Upper lobe of left lung (tissue), 6 donors: ENCODE data around the gene ZFHX3. TPM values are rescaled to one million over a fixed set of nuclear protein-coding genes. Genes with fewer than 3 reads are reported as not detected.

ENCODE experiments used
- ATAC-seq, 2 donors: fragments of 200-7000 bp; cut with Tn5 transposase; one replicate each; pipeline ENCODE4 v1.9.1; 2022; ENCODE audit warnings: mild to moderate bottlenecking in 2 of 2, moderate library complexity in 2 of 2; ENCODE audit not compliant: low FRiP score in 2 of 2
- DNase-seq, 2 donors: peaks; one replicate each; pipeline ENCODE4 v3.0.0-alpha.2; 2019 to 2020
- H3K27ac ChIP-seq, 4 donors: fragments of 200-600 bp; sonication (generic); one replicate each; pipeline ENCODE4 v1.5.1; 2016 to 2019
- H3K27me3 ChIP-seq, 4 donors: fragments of 200-600 bp; sonication (generic); one replicate each; pipeline ENCODE4 v1.5.1; 2017 to 2019
- H3K36me3 ChIP-seq, 4 donors: fragments of 200-600 bp; sonication (generic); one replicate each; pipeline ENCODE4 v1.5.1; 2016 to 2019
- H3K4me1 ChIP-seq, 4 donors: fragments of 200-600 bp; sonication (generic); one replicate each; pipeline ENCODE4 v1.5.1; 2018 to 2019
- H3K4me3 ChIP-seq, 4 donors: fragments of 200-600 bp; sonication (generic); one replicate each; pipeline ENCODE4 v1.5.1; 2017 to 2019; ENCODE audit warnings: mild to moderate bottlenecking in 2 of 4, moderate library complexity in 1 of 4
- H3K9me3 ChIP-seq, 4 donors: fragments of 200-600 bp; sonication (generic); one replicate each; pipeline ENCODE4 v1.5.1; 2018 to 2019
- EP300 ChIP-seq, 4 donors: sonication (generic); formaldehyde crosslinking; IDR thresholded peaks; one replicate each; pipeline ENCODE4 v1.5.1; 2017; ENCODE audit warnings: antibody characterized with exemption in 4 of 4, control low read depth in 2 of 4
- POLR2A ChIP-seq, 4 donors: fragments of 450-650 bp; IDR thresholded peaks; one replicate each; pipeline ENCODE4 v1.5.1; 2016 to 2017; ENCODE audit warnings: antibody characterized with exemption in 4 of 4, mild to moderate bottlenecking in 2 of 4
- POLR2AphosphoS5 ChIP-seq, 2 donors: sonication (generic); formaldehyde crosslinking; IDR thresholded peaks; one replicate each; pipeline ENCODE4 v1.5.1; 2017; ENCODE audit warnings: antibody characterized with exemption in 2 of 2
- WGBS, 2 donors: methylation state at CpG; one replicate each; pipeline ENCODE4 v1.1.5; 2017 to 2018; 5-methylcytosine and 5-hydroxymethylcytosine counted together
- total RNA-seq, 6 donors: library from RNA; depleted of rRNA in 4 of 6; stranded (reverse); fragments of >200 nt in 4 of 6; gene quantifications; one replicate each; pipeline versions ENCODE4 v1.1.0 to v1.2.1, GENCODE V29; 2016 to 2021
- TF ChIP-seq, protein P1 (sequence below), 6 experiments: fragments of 450-650 bp in 4 of 6; fragments of 200-600 bp in 2 of 6; sonication (generic) in 2 of 6; IDR thresholded peaks; one replicate each; pipeline ENCODE4 v1.5.1; 2016 to 2019; ENCODE audit warnings: antibody characterized with exemption in 6 of 6
- donor health status: DM: no; HTN: no; CAD: no; lungs with moderate emphysema.
- donor health status: DM: no; HTN: yes; CAD: no; lungs with severe emphysema.

The ZFHX3 gene
- total RNA-seq, 6 donors from 2014 or later: 22.4 to 40.3 (median 27.0) TPM

DNA sequence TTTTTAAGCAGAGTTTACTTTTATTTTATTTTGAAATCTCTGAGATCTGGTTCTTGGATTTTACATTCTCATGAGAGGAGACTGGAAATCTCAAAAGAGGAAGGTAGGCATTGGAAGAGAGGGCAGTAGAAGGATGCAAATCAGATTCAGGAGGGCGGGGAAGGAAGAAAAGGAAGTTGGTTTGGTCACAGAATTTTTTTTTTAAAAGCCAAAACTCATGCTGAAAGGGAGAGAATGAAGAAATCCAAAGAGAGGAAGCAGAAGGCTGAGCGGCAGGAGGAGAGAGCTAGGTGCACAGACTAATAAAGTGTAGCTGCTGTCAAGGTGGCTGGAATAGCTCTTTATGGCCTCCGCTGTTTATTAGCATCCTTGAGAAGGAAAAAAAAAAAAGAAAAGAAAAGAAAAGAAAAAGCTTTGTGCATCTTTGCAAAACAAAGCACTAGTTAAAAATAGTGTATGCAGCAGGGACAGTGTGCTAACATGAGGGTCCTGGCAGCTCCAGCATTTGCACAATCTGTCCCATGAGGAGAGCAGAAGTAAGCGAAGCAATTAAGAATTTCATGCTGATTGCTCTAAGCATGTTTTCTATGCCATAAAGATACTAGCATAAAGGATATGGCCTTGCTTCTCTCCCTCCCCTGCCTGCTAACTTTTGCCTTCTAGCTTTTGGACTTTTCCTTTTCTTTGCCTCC lies 194.2 kb downstream of the ZFHX3 start:
- peak in 1 of 2 donors; percentile 52 for ATAC-seq
- Histone ChIP-seq H3K4me3 (no peak overlapping the region), H3K27ac (no peak overlapping the region), H3K27me3 (no peaks in the 10 kb centered on the region), H3K4me1 (peaks cover 8 to 18% (median 15%) of the 10 kb centered on the region in 4 donors), H3K36me3 (no peaks in the 10 kb centered on the region), H3K9me3 (no peaks in the 10 kb centered on the region)
- TF ChIP-seq POLR2A (IDR thresholded peaks at IDR 0.05): no peak
- no peak for TF ChIP-seq POLR2AphosphoS5 (IDR thresholded peaks at IDR 0.05)
- TF ChIP-seq EP300 (IDR thresholded peaks at IDR 0.05): no peak
- TF ChIP-seq, protein P1, sequence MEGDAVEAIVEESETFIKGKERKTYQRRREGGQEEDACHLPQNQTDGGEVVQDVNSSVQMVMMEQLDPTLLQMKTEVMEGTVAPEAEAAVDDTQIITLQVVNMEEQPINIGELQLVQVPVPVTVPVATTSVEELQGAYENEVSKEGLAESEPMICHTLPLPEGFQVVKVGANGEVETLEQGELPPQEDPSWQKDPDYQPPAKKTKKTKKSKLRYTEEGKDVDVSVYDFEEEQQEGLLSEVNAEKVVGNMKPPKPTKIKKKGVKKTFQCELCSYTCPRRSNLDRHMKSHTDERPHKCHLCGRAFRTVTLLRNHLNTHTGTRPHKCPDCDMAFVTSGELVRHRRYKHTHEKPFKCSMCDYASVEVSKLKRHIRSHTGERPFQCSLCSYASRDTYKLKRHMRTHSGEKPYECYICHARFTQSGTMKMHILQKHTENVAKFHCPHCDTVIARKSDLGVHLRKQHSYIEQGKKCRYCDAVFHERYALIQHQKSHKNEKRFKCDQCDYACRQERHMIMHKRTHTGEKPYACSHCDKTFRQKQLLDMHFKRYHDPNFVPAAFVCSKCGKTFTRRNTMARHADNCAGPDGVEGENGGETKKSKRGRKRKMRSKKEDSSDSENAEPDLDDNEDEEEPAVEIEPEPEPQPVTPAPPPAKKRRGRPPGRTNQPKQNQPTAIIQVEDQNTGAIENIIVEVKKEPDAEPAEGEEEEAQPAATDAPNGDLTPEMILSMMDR (IDR thresholded peaks at IDR 0.05): no peak
- WGBS, 2 donors: 59 to 68% methylated on average over 4 of the region's 4 CpGs
- DNase-seq: no peak

DNA sequence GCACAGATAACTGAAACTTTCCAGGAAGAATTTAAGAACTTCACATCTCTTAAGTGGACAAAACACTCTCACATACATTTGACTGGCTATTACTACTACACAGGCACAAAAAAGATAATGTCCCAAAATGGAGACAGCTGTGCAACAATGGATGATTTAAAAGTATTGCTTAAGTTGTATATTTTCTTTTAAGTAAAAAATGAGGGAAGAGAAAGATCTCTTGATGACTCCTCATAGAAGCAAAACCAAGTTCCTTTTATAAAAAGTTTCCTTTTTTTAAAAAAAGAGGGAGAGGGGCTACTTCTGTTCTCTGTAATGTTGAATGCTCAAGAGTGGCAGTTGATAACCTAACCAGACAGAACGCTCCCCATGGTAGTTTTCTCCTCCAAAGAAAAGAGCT lies 195.5 kb downstream of the ZFHX3 start:
- Histone ChIP-seq H3K4me3 (no peak overlapping the region), H3K27ac (no peak overlapping the region), H3K9me3 (no peaks in the 10 kb centered on the region), H3K27me3 (no peaks in the 10 kb centered on the region), H3K36me3 (no peaks in the 10 kb centered on the region), H3K4me1 (peaks cover 13 to 27% (median 21%) of the 10 kb centered on the region in 4 donors)
- 94 to 97% methylated on average over 1 of the region's 1 CpG for WGBS, 2 donors
- ATAC-seq (no peak), DNase-seq (no peak)
- TF ChIP-seq EP300 (IDR thresholded peaks at IDR 0.05) (no peak), POLR2AphosphoS5 (IDR thresholded peaks at IDR 0.05) (no peak)
- TF ChIP-seq, protein P1 (IDR thresholded peaks at IDR 0.05): no peak

DNA sequence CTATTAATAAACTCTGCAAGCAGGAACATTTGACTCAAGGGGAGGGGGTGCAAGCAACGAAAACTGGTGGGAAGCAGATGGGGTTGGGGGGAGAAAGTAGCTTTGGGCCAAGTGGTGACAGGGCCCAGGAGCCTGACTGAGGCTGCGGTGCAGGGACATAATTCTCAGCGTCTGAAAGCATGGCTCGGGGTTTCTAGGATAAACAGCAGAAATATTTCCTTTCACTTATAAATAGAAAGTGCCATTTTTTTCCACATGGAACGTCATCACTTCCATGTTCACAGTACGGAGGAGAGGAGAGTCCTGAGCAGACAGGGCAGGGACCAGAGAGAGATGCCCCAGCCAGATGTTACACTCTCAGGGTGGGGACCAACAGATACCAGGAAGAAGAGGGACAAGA lies 197.1 kb downstream of the ZFHX3 start:
- ATAC-seq (no peak), DNase-seq (no peak)
- Histone ChIP-seq H3K4me1 (peaks cover 13 to 32% (median 22%) of the 10 kb centered on the region in 4 donors), H3K27ac (peak overlapping the region in 2 of 4 donors; percentile 36 to 67), H3K36me3 (no peaks in the 10 kb centered on the region), H3K9me3 (no peaks in the 10 kb centered on the region), H3K27me3 (no peaks in the 10 kb centered on the region), H3K4me3 (no peak overlapping the region)
- WGBS, 2 donors: 62 to 70% methylated on average over 6 of the region's 6 CpGs
- TF ChIP-seq, protein P1 (IDR thresholded peaks at IDR 0.05): no peak
- TF ChIP-seq POLR2AphosphoS5 (IDR thresholded peaks at IDR 0.05): peak in 1 of 2 donors; percentile 27
- TF ChIP-seq EP300 (IDR thresholded peaks at IDR 0.05): no peak

DNA sequence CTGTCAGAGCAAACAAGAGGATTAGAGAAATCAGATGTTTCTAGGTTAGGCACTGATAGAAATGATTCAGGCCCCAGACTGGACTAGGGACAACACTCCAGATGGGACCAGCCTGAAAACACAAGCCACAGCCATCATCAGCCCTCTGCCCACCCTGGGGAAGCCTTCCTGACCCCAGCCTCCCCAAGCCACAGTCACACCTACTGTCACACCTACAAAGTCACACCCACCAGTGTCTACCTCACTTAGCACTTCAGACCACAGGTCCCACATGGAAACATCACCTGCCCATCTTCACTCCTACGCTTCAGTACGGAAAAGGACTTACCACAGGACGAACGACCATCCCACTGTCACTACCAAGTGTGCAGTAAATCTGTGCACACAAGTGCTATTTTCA lies 197.9 kb downstream of the ZFHX3 start:
- no peak for ATAC-seq
- TF ChIP-seq EP300 (IDR thresholded peaks at IDR 0.05) (no peak), POLR2A (IDR thresholded peaks at IDR 0.05) (no peak), POLR2AphosphoS5 (IDR thresholded peaks at IDR 0.05) (no peak)
- TF ChIP-seq, protein P1 (IDR thresholded peaks at IDR 0.05): no peak
- 88 to 89% methylated on average over 4 of the region's 4 CpGs for WGBS, 2 donors

More for the DNA sequence above, 197.9 kb downstream of the ZFHX3 start:
- H3K27ac ChIP-seq: peak overlapping the region in 3 of 4 donors; percentile 17 to 67 (median 56)
- H3K27me3 ChIP-seq: no peaks in the 10 kb centered on the region
- peaks cover 13 to 32% (median 22%) of the 10 kb centered on the region in 4 donors for H3K4me1 ChIP-seq
- H3K36me3 ChIP-seq: no peaks in the 10 kb centered on the region
- H3K9me3 ChIP-seq: no peaks in the 10 kb centered on the region
- DNase-seq: no peak
- H3K4me3 ChIP-seq: no peak overlapping the region
